ENCODE measurements around the gene GRM4.

DNA sequence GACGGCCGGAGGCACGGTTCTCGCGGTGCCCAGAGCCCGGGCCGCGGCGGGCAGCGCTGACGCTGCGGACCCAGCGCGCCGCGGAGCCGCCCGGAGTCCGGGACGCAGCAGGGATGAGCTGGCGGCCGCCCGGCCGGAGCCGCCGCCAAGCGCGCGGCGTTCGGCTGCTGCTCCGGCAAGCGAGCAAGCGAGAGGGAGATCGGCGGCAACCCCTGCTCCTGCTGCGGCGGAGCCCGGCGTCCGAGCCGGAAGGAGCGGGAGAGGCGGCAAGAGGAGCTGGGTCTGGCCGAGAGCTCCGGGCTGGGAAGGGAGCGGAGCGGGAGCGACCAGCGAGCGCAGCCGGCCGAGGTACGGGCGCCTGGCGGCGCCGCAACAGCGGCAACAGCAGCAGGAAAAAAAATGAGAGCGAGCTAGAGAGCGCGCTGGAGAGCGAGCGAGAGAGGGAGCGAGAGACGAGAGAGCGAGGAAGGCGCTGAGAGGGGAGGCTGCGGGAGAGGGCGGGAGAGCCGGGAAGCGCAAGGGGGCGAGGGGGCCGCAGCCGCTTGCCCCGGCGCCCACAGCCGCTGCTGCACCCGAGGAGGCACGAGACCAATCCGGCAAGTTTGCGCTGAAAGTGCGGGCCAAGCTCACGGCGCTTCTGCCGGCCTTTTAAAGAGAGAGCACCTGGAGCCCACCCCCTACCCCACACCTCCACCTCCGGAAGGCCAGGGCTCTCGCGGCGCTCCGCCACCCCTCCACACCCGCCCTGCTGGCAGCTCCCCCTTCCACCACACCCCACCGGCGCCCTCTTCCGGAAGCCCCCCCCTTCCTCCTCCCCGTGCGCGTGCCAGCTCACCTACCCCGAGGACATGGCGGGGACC is 496 bp downstream of the GRM4 start:
- no peak for TF ChIP-seq YY1 (IDR thresholded peaks at IDR 0.05; ENCODE audit: insufficient read depth, insufficient read length)
- TF ChIP-seq ZNF274 (IDR thresholded peaks at IDR 0.05; ENCODE audit: low read depth, low read length) = no peak
